HUES48 (cell line): ENCODE measurements around the gene MAN1A1.

Experiments
- H3K27ac ChIP-seq: one replicate; pipeline ENCODE4 v1.7.0; 2013; ENCODE audit warnings: low read depth, low read length, inconsistent platforms
- H3K27me3 ChIP-seq: 2 replicates; pipeline ENCODE4 v1.6.1; 2013; ENCODE audit warnings: mild to moderate bottlenecking, low read length; ENCODE audit not compliant: control insufficient read depth, insufficient read depth
- H3K36me3 ChIP-seq: 2 replicates; pipeline ENCODE4 v1.6.1; 2013; ENCODE audit warnings: low read length; ENCODE audit not compliant: control insufficient read depth, insufficient read depth
- H3K4me1 ChIP-seq: 2 replicates; pipeline ENCODE4 v1.6.1; 2013; ENCODE audit warnings: mild to moderate bottlenecking, low read length; ENCODE audit not compliant: control insufficient read depth, insufficient read depth
- H3K4me3 ChIP-seq: 2 replicates; pipeline ENCODE4 v1.5.1; 2013; ENCODE audit warnings: mild to moderate bottlenecking, low read depth, low read length
- H3K9ac ChIP-seq: 2 replicates; pipeline ENCODE4 v1.6.1; 2013; ENCODE audit warnings: mild to moderate bottlenecking, low read depth, low read length, moderate library complexity
- H3K9me3 ChIP-seq: 2 replicates; pipeline ENCODE4 v1.6.1; 2013; ENCODE audit warnings: low read length; ENCODE audit not compliant: control insufficient read depth, insufficient read depth

Gene MAN1A1

GRCh38 chr6:119333707-119334295 is 15.8 kb downstream of the MAN1A1 start:
- Histone ChIP-seq H3K4me3 (no peak overlapping the region), H3K9ac (no peak overlapping the region), H3K27me3 (no peaks in the 10 kb centered on the region), H3K36me3 (no peaks in the 10 kb centered on the region), H3K27ac (no peak overlapping the region), H3K9me3 (no peaks in the 10 kb centered on the region), H3K4me1 (peaks cover 13% of the 10 kb centered on the region)

- Histone ChIP-seq H3K27me3 (no peaks in the 10 kb centered on the region), H3K9me3 (no peaks in the 10 kb centered on the region), H3K27ac (no peak overlapping the region), H3K9ac (no peak overlapping the region), H3K4me1 (peaks cover 13% of the 10 kb centered on the region), H3K4me3 (no peak overlapping the region), H3K36me3 (no peaks in the 10 kb centered on the region)
Observed at GRCh38 chr6:119333063-119333609, 16.4 kb downstream of the MAN1A1 start.

GRCh38 chr6:119331663-119332286 is 17.8 kb downstream of the MAN1A1 start:
- no peak overlapping the region for H3K4me3 ChIP-seq
- no peak overlapping the region for H3K27ac ChIP-seq
- H3K9me3 ChIP-seq = no peaks in the 10 kb centered on the region
- H3K27me3 ChIP-seq = no peaks in the 10 kb centered on the region
- H3K9ac ChIP-seq = no peak overlapping the region
- H3K36me3 ChIP-seq = no peaks in the 10 kb centered on the region
- H3K4me1 ChIP-seq = peaks cover 4% of the 10 kb centered on the region

GRCh38 chr6:119330520-119331113 is 18.9 kb downstream of the MAN1A1 start:
- no peak overlapping the region for H3K27ac ChIP-seq

GRCh38 chr6:119329794-119330180 is 19.8 kb downstream of the MAN1A1 start:
- Histone ChIP-seq H3K36me3 (no peaks in the 10 kb centered on the region), H3K27ac (no peak overlapping the region), H3K27me3 (no peaks in the 10 kb centered on the region), H3K9ac (no peak overlapping the region), H3K4me3 (no peak overlapping the region), H3K9me3 (no peaks in the 10 kb centered on the region), H3K4me1 (0 out of 2 replicates have a peak, but pooled peaks cover 3% of the 10 kb centered on the region)

More at GRCh38 chr6:119330520-119331113, 18.9 kb downstream of the MAN1A1 start:
- Histone ChIP-seq H3K36me3 (no peaks in the 10 kb centered on the region), H3K9me3 (no peaks in the 10 kb centered on the region), H3K27me3 (no peaks in the 10 kb centered on the region), H3K9ac (no peak overlapping the region), H3K4me1 (0 out of 2 replicates have a peak, but pooled peaks cover 3% of the 10 kb centered on the region), H3K4me3 (no peak overlapping the region)

GRCh38 chr6:119328892-119329793 is 20.4 kb downstream of the MAN1A1 start:
- Histone ChIP-seq H3K27ac (no peak overlapping the region), H3K4me1 (0 out of 2 replicates have a peak, but pooled peaks cover 3% of the 10 kb centered on the region), H3K9me3 (no peaks in the 10 kb centered on the region), H3K9ac (no peak overlapping the region), H3K4me3 (no peak overlapping the region), H3K36me3 (no peaks in the 10 kb centered on the region), H3K27me3 (no peaks in the 10 kb centered on the region)

- Histone ChIP-seq H3K36me3 (no peaks in the 10 kb centered on the region), H3K9me3 (no peaks in the 10 kb centered on the region), H3K27me3 (no peaks in the 10 kb centered on the region), H3K4me1 (0 out of 2 replicates have a peak, but pooled peaks cover 3% of the 10 kb centered on the region), H3K27ac (no peak overlapping the region), H3K9ac (no peak overlapping the region), H3K4me3 (no peak overlapping the region)
Observed at GRCh38 chr6:119328254-119328653, 21.3 kb downstream of the MAN1A1 start.

GRCh38 chr6:119327810-119328209 is 21.8 kb downstream of the MAN1A1 start:
- Histone ChIP-seq H3K9ac (no peak overlapping the region), H3K4me3 (no peak overlapping the region), H3K9me3 (no peaks in the 10 kb centered on the region), H3K4me1 (0 out of 2 replicates have a peak, but pooled peaks cover 3% of the 10 kb centered on the region), H3K36me3 (no peaks in the 10 kb centered on the region), H3K27ac (no peak overlapping the region), H3K27me3 (no peaks in the 10 kb centered on the region)

- no peak overlapping the region for H3K27ac ChIP-seq
- H3K4me3 ChIP-seq = no peak overlapping the region
- 0 out of 2 replicates have a peak, but pooled peaks cover under 1% of the 10 kb centered on the region for H3K4me1 ChIP-seq
- H3K9me3 ChIP-seq = no peaks in the 10 kb centered on the region
- no peaks in the 10 kb centered on the region for H3K36me3 ChIP-seq
- H3K27me3 ChIP-seq = no peaks in the 10 kb centered on the region
- no peak overlapping the region for H3K9ac ChIP-seq
Observed at GRCh38 chr6:119326291-119327005, 23.1 kb downstream of the MAN1A1 start.

- H3K9ac ChIP-seq = no peak overlapping the region
- no peaks in the 10 kb centered on the region for H3K4me1 ChIP-seq
- H3K36me3 ChIP-seq = no peaks in the 10 kb centered on the region
- H3K27ac ChIP-seq = no peak overlapping the region
- H3K9me3 ChIP-seq = no peaks in the 10 kb centered on the region
- H3K27me3 ChIP-seq = no peaks in the 10 kb centered on the region
- H3K4me3 ChIP-seq = no peak overlapping the region
Observed at GRCh38 chr6:119325559-119326265, 23.8 kb downstream of the MAN1A1 start.
